ENCODE data around the gene PPIL4.

PPIL4 gene

DNA sequence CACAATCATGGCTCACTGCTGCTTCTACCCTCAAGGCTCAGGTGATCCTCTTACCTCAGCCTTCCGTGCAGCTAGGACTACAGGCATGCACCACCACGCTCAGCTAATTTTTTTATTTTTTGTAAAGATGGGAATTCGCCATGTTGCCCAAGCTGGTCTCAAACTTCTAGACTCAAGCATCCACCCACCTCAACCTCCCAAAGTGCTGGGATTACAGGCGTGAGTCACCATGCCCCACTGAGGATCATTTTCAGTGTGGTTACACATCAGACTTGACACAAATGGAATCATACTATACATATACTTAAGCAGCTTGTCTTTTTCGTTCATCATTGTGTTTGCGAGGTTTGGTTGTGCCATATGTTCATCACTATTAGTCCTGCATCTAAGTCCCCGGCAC, 87.6 kb downstream of the PPIL4 start:
- DNase-seq (ENCODE audit: low read depth): no peak

DNA sequence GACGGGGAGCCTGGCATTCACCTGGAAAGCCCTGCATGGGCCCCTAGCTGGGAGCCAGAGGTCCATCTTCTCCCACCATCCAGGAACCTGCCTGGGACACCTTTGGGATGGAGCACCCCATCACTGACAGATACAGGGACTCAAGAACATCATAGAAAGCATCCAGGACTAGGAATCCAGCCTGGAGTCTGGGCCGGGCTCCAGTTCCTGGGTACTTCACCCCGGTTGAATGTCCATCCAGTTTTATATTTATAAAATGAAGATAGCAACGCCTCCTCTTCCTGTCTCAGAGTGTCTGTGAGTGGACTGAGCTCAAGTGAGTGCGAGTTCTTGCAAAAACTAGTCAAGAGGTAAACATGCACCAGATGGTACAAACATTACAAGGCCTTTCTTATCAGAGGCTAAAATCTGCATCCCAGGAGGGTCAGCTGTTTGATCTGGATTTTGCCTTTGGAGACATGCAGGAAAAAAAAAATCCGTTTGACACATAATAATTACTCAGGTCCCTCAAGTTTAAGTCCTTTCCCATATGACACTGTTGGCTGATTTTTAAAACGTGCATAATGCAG, 88.4 kb downstream of the PPIL4 start:
- no peak for DNase-seq (ENCODE audit: low read depth)

DNA sequence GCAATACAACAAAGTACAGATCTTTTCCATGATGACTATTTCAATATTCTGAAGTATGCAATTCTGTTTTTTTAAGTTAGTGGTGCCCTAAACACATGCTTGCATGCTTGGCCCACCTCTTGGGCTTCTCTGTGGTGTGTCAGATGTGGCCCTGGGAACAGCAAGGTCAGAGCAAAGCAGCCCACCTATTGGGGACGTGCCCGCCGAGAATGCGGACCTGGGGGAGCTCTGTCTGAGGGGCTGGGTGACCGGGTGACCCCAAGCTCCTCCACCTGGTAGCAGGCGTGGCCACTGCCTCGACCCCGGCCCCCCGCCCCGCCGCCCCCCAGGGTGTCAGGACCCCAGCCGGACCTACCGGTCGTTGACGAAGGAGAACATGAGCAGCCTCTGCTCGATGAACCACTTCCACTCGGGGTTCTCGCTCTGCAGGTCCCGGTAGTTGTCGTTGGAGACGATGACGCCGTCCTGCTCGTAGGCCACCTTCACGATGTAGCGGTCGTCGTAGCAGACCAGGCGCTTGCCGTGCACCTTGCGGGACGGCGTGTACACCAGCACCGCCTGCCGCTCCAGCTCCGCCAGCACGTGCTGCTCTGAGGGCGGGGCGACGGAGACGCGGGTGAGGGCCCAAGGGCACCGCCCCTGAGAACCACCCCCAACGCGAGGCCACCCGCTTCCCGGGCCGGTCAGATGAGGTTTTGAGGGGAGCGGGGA, 89.4 kb downstream of the PPIL4 start:
- DNase-seq (ENCODE audit: low read depth): no peak

DNA sequence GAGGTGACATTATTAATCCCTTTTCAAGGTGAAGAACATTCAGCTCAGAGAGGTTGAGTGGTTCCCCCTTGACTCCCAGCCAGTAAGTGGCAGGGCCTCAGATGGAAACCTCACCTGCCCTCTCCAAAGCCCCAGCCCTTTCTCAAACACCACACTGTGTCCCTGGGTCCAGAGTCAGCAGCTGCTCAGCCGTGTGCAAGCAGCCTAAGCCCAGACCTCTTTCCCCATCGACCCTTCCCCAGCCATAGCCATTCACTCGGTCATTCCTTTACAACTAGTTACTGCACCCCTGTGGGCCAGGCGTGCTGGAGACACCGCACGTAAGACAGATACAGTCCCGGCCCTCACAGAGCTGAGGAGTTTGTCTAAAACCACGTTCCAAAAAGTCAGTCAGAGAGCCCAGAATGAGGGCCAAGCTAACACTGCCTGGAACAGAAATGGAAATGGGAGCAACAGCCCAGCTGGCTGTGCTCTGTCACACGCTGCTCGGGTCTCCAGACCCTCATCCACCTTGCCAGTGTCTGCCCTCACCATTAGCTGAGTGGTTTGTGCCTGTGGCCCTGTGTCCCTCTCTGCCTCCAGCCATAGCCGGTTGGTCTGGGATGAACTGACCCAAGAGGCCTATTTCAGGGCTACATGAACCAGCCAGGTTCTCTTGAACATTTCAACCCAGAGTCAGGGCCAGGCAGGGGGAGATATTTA, 90.7 kb downstream of the PPIL4 start:
- no peak for DNase-seq (ENCODE audit: low read depth)

Data from stimulated activated CD8-positive, alpha-beta memory T cell treated with anti-CD3 and anti-CD28 coated beads, Interleukin-4, amount 100 ng/mL, for 24 hours (primary cell).